GM12873 (cell line): ENCODE data around the gene FOXP2.

Source experiments
- CTCF ChIP-seq: IDR thresholded peaks from 2 replicates; pipeline ENCODE4 v1.5.1; 2012; ENCODE audit warnings: low read depth, mild to moderate bottlenecking, moderate library complexity, low read length, control low read depth; ENCODE audit not compliant: insufficient read depth; ENCODE audit errors: missing control alignments

FOXP2 gene

GRCh38 chr7:114416129-114416990 lies 1.7 kb downstream of the FOXP2 start:
- TF ChIP-seq CTCF, result no peak

DNA sequence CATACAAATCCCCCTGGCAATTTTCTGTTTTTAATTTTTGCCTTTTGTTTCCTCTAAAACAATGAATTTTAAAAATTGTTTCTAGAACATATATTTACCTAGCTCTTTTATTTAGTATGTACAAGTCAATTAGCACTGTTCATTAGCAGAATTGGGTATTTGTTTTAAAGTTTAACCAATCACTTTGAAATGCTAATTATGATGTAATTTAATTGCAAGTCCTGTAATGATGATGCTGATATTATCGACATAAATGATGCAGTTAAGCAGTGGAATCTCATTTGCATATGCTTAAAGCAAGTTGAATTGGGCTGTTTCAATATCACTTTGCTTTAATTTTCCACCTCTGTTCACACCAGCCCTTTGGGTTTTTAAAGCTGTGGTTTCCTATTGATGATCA lies 2.7 kb downstream of the FOXP2 start:
- TF ChIP-seq CTCF, result no peak

GRCh38 chr7:114418117-114418516 lies 3.5 kb downstream of the FOXP2 start:
- TF ChIP-seq CTCF, result no peak

- no peak for TF ChIP-seq CTCF
Observed at GRCh38 chr7:114419441-114420272, 5.0 kb downstream of the FOXP2 start.

- TF ChIP-seq CTCF, result peak; percentile 48
Observed at GRCh38 chr7:114422507-114423501, 8.2 kb downstream of the FOXP2 start.

DNA sequence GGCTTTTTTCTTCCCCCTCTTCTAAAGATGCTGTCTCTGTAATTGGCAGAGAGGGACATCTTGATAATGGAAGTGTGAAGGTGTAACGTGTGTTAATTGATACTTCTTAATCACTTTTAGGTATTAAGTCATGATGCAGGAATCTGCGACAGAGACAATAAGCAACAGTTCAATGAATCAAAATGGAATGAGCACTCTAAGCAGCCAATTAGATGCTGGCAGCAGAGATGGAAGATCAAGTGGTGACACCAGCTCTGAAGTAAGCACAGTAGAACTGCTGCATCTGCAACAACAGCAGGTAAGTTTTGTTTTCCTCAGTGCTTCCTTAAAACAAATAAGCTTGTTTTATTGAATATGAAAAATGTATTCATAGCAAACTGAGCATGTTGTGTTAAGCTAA lies 11.8 kb downstream of the FOXP2 start:
- TF ChIP-seq CTCF, result no peak
